K562 (cell line): ENCODE measurements around the gene SLC25A18. TPM values are rescaled to one million over a fixed set of nuclear protein-coding genes. Genes with fewer than 3 reads are reported as not detected.
A peak's percentile ranks its signal among the peaks of the same experiment; 100 is the strongest.

Source experiments
- AFF1 ChIP-seq, 2 experiments: fragments of 450-650 bp; IDR thresholded peaks; 2 replicates each; pipeline ENCODE4 v1.6.1; 2018; ENCODE audit warnings: mild to moderate bottlenecking in 2 of 2, low read depth in 1 of 2; ENCODE audit not compliant: partially characterized antibody in 2 of 2
- ATF6 ChIP-seq: sonication (generic); formaldehyde crosslinking; IDR thresholded peaks from 2 replicates; pipeline ENCODE4 v1.4.0; 2020; ENCODE audit warnings: mild to moderate bottlenecking, missing genetic modification reagents
- CCAR2 ChIP-seq: fragments of 200-400 bp; formaldehyde crosslinking; IDR thresholded peaks from 2 replicates; pipeline ENCODE4 v1.6.1; 2017; ENCODE audit warnings: mild to moderate bottlenecking, low read depth, low read length
- E2F8 ChIP-seq: fragments of 450-650 bp; IDR thresholded peaks from 2 replicates; pipeline ENCODE4 v1.7.1; 2018; ENCODE audit warnings: mild to moderate bottlenecking, low read depth; ENCODE audit not compliant: partially characterized antibody
- EP300 ChIP-seq: IDR thresholded peaks from 2 replicates; pipeline ENCODE4 v1.6.1; 2012; ENCODE audit warnings: low read length, improper control_type of control experiment
- FOXJ3 ChIP-seq: sonication (generic); formaldehyde crosslinking; IDR thresholded peaks from 2 replicates; pipeline ENCODE4 v1.4.0; 2020; ENCODE audit warnings: mild to moderate bottlenecking, missing genetic modification reagents
- HDAC1 ChIP-seq, 2 experiments: fragments of 450-650 bp; IDR thresholded peaks; 2 replicates each; pipeline ENCODE4 v1.6.1; 2016 to 2017; ENCODE audit warnings: inconsistent platforms in 1 of 2, mild to moderate bottlenecking in 1 of 2, moderate library complexity in 1 of 2
- HNRNPUL1 ChIP-seq: fragments of 200-400 bp; formaldehyde crosslinking; IDR thresholded peaks from 2 replicates; pipeline ENCODE4 v1.6.1; 2017; ENCODE audit warnings: low read length
- MTF1 ChIP-seq: fragments of 250-450 bp; sonication (Bioruptor Pico); IDR thresholded peaks from 2 replicates; pipeline ENCODE4 v1.9.0; 2021; ENCODE audit warnings: moderate library complexity, mild to moderate bottlenecking, inconsistent platforms, borderline replicate concordance
- NONO ChIP-seq, 2 experiments: fragments of 200-400 bp in 1 of 2; fragments of 450-650 bp in 1 of 2; formaldehyde crosslinking in 1 of 2; IDR thresholded peaks; 2 replicates each; pipeline ENCODE4 v1.6.1; 2017; ENCODE audit warnings: low read depth in 2 of 2, mild to moderate bottlenecking in 2 of 2, moderate library complexity in 2 of 2, low read length in 1 of 2
- NR4A1 ChIP-seq, 2 experiments: fragments of 250-450 bp in 1 of 2; fragments of 450-650 bp in 1 of 2; sonication (Bioruptor Pico) in 1 of 2; IDR thresholded peaks; 2 replicates each; pipeline versions ENCODE4 v1.4.0 to v1.6.1; 2016 to 2020; ENCODE audit warnings: mild to moderate bottlenecking in 2 of 2, missing compliant biosample characterization in 1 of 2, missing genetic modification characterization in 1 of 2, moderate library complexity in 1 of 2
- PHTF2 ChIP-seq: fragments of 250-450 bp; sonication (Bioruptor Pico); IDR thresholded peaks from 2 replicates; pipeline ENCODE4 v1.5.0; 2021; ENCODE audit warnings: mild to moderate bottlenecking
- SMC3 ChIP-seq: conservative IDR thresholded peaks from 2 replicates; pipeline ENCODE4 v1.6.1; 2011; ENCODE audit warnings: low read depth, low read length, improper control_type of control experiment; ENCODE audit not compliant: insufficient read depth
- ZFP1 ChIP-seq: fragments of 450-650 bp; formaldehyde crosslinking; IDR thresholded peaks from 2 replicates; pipeline ENCODE4 v1.4.0; 2020; ENCODE audit warnings: mild to moderate bottlenecking, mixed read lengths
- ZNF23 ChIP-seq: fragments of 250-450 bp; sonication (Bioruptor Pico); IDR thresholded peaks from 2 replicates; pipeline ENCODE4 v1.4.0; 2020; ENCODE audit warnings: mild to moderate bottlenecking
- polyA plus RNA-seq, 8 experiments: library from polyadenylated mRNA; depleted of rRNA in 4 of 8; stranded (reverse) in 5 of 8; unstranded in 3 of 8; fragments of >200 nt; fragmentation: Nextera tagmentation in 2 of 8; fragmentation: Illumina TruSeq in 1 of 8; extraction: Ambion mirVana in 2 of 8; extraction: Trizol in 1 of 8; gene quantifications; 2 replicates each; pipeline versions ENCODE4 v1.2.1 to v1.2.3, GENCODE V29; 2011 to 2014; ENCODE audit warnings: inconsistent platforms in 1 of 8, missing spikeins in 1 of 8
- total RNA-seq, 7 experiments: library from RNA; depleted of rRNA in 6 of 7; stranded (reverse); fragments of >200 nt in 6 of 7; fragmentation: Illumina TruSeq in 2 of 7; extraction: Trizol in 2 of 7; gene quantifications; 2 replicates each; pipeline versions ENCODE4 v1.2.1 to v1.2.3, GENCODE V29; 2011 to 2021; ENCODE audit warnings: low replicate concordance in 1 of 7
- TF ChIP-seq, protein P1 (sequence below): sonication (generic); formaldehyde crosslinking; IDR thresholded peaks from 2 replicates; pipeline ENCODE4 v1.8.1; 2023; ENCODE audit warnings: mild to moderate bottlenecking, missing genetic modification reagents

Gene SLC25A18
- total and polyA plus RNA-seq, 9 of the 15 experiments (the other 6 are each of a cell fraction or from before 2014, with no cell fraction given) = 0.04 TPM; not detected in 8

- TF ChIP-seq ATF6 (peak; percentile 88; the same call in 1 of the 2 replicates), MTF1 (CRISPR knock-in tag) (no peak), HDAC1 (IDR thresholded peaks at IDR 0.05) (peak in 1 of 2 experiments; percentile 83; a peak in 2 of 4 replicates), SMC3 (0 out of 2 replicates have a peak, but pooled peaks have one; percentile 1), CCAR2 (no peak), AFF1 (IDR thresholded peaks at IDR 0.05; ENCODE audit: low read depth in 1 of 2, partially characterized antibody in 2 of 2) (peak; percentile 66 to 78), NR4A1 (CRISPR knock-in tag; IDR thresholded peaks at IDR 0.05) (no peak), NR4A1 (tag; IDR thresholded peaks at IDR 0.05) (0 out of 2 replicates have a peak, but pooled peaks have one; percentile 56), PHTF2 (no peak), E2F8 (peak; percentile 78), FOXJ3 (CRISPR knock-in tag) (no peak), EP300 (peak; percentile 78), NONO (IDR thresholded peaks at IDR 0.05; ENCODE audit: low read depth in 2 of 2, low read length in 1 of 2) (peak in 1 of 2 experiments; percentile 6; a peak in 1 of 4 replicates), ZFP1 (CRISPR knock-in tag) (no peak), HNRNPUL1 (no peak), ZNF23 (CRISPR knock-in tag) (no peak)
- TF ChIP-seq, protein P1, sequence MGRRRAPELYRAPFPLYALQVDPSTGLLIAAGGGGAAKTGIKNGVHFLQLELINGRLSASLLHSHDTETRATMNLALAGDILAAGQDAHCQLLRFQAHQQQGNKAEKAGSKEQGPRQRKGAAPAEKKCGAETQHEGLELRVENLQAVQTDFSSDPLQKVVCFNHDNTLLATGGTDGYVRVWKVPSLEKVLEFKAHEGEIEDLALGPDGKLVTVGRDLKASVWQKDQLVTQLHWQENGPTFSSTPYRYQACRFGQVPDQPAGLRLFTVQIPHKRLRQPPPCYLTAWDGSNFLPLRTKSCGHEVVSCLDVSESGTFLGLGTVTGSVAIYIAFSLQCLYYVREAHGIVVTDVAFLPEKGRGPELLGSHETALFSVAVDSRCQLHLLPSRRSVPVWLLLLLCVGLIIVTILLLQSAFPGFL (CRISPR knock-in tag) = no peak
These were observed 75.3 kb downstream of the SLC25A18 start, which contains the start of gene BCL2L13 (continued) for GRCh38 chr22:17638432-17639246.
